Measurements from ENCODE around the gene GSTO2.

GSTO2 gene

DNA sequence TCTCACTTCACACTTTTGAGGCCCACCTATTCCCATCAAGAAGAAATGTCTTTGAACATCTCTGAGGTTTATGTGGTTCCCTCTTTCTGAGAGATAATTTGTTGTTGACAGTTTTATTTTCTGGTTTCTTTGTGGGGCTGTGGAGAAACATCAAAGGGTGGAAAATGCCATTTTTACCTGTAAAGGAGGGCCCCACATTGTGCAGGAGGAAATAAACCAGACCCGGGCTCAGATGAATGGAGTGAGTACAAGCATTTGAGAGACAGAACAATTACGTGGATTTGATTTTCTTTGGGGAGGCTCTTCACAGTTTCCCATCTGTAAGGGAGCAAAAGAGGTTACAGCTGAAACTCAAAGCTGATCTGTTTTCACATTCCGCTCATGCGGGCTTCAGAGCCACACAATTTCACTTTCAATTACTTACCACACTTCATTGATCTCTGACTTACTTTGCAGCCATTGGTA, 39.5 kb downstream of the GSTO2 start:
- DNase-seq (ENCODE audit: low spot score), result no peak

DNA sequence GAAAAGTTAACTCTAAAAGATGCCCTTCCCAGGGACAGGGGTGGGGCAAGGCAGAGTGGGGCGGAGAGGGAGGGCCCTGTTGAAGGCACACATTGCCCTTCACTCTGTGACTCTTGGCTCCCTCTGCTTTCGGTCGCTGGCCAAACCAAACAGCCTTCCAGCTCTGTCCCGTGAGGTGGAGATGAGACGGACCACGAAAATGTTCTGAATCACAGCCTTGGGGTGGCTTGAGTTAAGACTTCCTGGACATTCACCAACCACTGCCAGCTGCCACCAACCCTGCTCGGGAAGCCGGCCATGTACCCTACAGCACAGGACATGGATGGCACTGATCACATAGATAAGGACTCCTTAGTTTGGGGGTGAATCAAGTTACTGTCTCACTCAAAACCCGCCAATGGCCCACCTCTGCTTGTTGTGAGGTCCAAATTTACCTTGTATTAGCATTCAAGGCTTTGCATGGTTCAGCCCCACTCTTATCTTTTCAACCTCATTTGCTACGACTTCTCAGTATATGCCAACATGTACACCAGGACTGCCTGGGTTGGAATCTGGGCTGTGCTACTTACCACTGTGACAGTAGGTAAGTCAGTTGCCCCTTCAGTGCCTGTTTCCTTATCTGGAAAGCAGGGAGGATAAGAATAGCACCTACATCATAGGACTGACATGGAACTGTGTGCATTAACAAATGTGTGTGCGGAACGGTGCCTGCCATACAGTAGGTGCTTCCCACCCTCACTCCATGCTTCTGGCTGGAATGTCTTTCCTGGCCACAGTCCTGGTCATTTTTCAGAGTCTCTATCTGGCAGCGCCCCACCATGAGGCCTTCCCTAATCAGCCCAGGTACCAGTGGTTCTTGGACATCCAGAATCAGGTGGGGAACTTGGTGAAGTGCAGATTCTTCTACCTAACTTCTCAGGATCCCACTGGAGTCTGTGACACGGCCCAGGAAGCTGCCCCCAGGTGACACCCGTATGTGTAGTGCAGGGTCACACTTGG, 41.3 kb downstream of the GSTO2 start:
- DNase-seq (ENCODE audit: low spot score), result no peak

DNA sequence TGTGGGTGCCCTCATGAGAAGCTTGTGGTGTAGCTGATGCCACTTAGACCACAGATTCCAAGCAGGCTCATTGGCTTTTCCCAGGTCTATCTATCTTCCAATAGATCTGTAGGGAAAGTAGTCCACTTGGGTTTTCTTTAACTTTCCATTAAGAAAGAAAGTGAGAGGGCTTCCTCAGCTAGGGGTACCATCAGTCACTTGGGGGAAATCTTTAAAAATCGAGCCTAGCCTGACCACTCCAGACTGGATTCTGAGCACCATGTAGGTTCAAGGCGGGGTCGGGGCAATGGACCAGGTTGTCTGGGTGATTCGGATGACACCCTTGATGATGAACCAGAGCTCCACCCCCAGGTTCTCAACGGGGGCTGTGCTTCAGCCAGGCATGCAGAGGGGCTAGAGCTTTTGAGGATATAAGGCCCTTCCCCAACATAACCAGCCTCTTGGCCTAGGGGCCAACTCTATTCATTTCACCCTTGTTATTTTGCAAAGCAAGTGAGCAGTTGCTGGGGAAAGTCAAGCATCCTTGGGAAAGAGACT, 42.3 kb downstream of the GSTO2 start:
- DNase-seq (ENCODE audit: low spot score), result no peak

DNA sequence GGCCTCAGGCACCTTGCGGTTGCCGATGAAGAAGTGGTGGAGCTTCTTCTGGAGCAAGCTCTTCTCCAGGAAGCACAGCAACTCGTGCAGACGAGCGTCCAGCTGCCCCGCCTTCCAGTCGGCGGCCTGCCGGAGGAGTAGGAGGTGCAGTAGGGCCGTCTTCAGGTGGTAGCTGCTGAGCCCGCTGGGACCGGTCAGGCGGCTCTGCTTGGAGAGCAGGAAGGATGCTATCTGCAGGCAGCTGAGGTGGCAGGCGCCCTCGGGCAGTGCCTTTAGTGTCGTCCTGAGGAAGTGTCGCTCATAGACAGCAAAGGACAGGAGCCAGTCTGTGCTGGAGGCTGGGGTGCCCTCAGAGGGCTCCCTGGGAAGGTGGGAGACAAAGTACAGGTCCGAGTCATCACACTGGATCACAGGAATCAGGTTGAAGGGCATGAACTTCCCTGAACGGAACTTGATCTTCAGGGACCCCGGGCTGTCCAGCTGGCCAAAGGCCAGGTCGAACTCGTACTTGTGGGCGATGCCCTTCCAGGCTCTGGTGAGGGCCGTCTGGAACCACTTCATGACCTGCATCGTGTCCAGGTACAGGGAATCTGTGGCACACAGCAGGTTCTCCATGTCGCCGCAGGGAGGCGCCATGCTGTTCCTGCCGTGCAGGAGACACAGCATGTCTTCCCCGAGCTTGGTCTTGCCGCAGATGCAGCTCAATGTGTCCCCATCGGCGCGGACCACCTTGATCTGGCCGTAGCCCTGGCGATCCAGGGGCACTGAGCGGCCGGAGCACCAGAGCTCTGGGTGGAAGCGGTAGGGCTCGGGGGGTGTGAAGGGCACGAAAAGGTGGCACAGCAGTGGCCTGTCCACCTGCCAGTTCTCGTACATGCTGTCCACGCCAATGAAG, 45.9 kb downstream of the GSTO2 start:
- no peak for DNase-seq (ENCODE audit: low spot score)

DNA sequence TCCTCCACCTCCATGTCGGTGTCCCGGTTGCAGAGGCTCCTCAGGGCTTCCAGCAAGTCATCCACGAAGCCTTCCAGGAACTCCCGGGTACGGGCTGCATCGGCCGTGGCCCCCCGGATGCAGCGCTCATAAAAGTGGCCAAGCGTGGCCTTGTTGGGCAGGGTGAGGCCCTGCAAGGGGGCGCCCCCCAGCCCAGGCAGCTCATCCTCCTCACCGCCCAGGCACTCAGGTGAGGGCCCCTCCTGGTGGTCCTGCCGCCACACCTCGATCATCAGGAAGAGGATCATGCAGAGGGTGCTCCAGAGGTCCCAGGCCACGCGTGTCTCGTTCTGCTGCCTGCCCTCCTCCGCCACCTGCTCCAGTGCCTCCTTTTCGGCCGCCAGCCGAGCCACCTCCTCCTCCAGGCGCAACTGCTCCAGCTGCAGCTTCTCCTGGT, 46.5 kb downstream of the GSTO2 start:
- no peak for DNase-seq (ENCODE audit: low spot score)

DNA sequence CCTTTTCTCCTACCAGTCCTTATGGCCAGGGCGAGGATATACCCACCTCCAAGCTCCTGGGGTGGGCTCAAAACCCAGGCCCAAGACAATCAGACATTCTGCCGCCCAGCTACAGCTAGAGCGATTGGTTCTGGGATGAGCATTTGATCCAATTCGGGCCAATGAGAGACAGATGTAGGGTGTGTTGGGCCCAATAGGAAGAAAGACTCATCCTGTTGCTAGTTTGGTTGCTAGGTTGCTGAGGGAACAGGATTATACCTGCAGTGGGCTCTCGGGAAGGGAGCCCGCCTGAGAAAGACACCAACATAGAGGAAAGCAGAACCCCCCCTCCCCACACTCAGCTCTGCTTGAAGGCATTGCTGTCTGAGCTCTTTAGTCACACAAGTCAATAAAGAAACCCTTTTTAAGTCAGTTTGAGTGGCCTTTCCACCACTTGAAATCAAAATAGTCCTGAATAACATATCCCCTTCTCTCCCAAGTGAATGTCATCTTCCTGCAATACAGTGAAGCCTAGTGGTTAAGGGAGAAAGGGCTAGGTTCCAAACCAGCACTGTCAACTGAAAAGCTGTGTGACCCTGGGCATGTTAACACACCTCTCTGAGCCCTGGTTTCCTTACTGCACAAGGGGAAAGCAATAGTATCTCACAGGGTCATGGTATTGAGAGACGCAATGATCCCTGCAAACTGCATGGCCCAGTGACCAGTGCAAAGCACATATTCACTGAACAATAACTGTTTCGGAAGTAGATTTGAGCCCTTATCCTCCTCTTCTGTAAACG, 47.5 kb downstream of the GSTO2 start:
- DNase-seq (ENCODE audit: low spot score), result no peak

DNA sequence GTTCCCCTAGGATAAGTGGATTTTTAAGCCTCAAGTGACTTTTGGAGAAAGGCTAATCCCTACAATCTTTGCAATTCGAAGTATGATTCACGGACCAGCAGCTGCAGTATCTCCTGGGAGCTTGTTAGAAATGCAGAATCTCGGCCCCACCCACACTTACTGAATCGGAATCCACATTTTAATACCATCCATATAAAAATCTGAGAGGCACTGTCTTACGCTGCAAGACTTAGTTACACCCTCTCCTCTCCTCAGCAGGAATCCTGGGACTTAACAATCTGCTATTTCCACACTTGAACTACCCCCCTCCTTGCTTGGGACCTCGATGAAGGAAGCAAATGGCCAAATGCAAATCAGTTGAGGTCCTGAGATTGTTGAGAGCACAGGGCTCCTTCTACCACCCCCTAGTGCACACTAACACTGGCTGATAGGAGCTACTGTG, 48.3 kb downstream of the GSTO2 start:
- no peak for DNase-seq (ENCODE audit: low spot score)

DNA sequence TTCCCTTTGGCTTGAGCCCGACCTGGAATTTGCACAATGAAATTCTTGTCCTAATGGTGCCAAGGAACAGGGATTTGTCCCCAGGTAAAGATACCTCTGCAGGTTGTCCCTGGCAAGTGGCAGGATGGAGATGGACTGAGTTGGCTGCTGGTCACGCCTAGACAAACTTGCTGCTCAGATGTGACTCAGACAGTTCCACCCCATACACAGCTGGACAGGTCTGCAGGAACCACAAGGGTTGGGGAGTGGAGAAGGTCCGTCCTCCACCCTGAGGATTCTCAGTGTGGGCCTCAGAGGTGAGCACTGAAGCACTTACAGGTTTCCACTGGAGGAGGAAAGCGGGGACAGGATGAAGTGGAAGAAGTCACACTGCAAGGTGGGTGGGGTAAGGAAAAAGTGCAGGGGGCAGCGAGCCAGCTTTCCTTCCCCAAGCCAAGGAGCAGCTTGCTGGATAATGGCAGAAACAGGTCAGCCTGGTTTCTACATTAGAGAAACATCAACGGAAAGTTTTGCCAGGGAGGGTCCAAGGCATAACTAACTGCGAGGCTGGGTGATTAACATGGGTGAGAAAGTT, 48.8 kb downstream of the GSTO2 start:
- DNase-seq (ENCODE audit: low spot score), result no peak

DNA sequence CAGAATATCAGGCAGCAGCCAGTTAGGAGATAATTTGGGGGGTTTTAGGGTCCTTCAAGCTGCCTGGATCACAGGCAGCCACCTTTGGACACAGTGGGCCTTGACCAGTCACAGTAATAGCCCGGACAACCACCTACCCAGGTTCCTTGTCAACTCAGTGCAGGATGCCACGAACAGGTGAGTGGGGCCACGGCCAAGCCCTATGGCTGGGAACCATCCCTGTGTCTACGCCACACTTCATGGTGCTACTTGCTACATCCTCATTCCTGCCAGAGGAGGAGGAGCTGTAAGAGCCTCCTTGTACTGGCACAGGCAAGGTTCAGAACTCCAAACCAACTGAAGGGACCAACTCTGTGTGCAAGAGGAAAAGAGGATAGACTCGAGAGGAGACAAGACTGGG, 49.3 kb downstream of the GSTO2 start:
- no peak for DNase-seq (ENCODE audit: low spot score)

DNA sequence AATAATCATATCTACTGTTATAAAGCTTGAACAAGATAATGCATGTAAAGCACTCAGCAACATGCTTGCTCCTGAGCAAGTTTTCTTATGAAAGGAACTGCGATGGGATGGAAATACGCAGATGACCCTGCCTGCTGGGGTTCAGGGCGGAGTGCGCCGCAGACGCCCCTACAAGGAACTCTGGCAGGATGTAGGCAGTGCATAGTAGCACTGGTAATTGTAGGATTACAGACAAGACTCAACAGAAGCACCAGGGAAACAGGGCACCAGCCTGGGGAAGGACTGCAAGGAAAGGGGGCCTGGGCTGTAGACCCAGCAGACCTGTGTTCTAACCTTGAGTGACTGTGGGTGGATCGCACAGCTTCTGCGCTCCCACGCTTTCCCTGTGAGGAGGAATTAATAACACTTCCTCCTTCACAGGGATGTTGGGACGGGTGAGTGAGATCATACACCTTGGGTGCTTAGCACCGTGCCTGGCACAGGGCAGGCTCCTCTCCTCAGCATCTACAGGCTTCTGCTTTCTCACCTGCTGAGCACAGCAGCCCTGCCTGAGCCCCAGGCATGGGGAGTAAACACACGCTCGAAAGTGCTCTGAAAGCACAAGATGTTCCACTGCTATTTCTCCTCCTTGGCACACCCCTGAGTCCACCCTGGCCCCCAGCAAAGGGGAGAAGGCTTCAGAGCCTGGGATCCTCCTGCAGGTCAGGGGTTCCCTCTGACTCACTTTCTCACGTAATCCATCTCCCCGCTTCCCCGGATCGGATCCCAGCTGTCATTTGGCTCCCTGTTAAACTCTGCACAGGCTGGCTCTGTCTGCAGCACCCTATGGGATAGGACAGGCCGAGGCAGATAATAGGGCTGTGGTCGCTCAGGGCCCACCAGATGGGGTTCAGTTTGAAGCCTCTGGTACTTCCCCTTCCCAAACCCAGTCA, 50.1 kb downstream of the GSTO2 start:
- DNase-seq (ENCODE audit: low spot score), result no peak

DNA sequence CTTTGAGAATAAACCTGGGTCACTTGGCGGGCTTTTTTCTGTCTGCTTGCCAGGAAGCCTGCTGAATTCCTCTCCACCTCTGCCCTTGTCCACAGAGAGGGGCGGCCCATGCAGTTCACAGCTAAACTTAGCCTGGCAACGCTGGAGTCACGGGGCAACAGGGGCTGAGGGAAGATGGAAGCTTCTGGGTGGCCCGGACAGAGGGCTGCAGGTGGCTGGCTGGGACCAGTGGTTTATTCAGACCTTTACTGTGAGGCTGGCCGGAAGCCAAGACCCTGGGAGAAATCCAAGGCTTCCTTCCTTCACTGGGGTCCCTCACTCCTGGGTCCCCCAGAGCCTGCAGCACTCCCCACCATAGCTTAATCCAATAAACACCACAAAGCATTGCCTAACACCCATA, 52.2 kb downstream of the GSTO2 start:
- no peak for DNase-seq (ENCODE audit: low spot score)

DNA sequence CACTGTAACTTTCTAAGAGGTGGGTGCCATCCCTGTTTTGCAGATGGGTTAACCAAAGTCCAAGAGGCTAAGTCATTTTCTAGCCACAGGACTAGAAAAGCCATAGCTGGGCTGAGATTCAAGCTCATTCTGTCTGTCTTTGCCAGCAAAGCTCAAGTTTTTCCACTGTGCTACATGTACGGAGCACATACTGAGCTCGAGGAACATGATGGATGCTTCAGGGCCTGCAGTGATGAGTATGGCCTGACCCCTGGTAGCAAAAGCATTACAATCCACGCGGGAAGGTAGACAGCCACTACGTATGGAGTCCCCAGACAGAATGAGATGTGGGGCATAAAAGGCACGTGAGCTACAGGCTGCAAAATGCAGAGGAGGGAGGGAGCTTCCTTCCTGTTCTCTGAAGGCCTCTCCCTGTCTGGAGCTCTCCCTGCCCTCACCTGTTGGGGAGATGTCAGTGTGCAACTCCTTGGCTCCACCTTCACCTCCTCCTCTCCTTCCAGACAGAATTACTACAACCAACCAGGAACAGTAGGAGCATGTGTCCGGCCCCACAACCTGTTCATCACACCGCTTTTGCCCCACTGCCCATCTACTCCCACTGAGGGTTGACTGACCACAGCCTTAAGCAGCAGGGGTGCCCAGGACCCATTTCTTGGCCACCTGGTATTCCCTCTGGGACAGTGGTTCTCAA, 52.9 kb downstream of the GSTO2 start:
- no peak for DNase-seq (ENCODE audit: low spot score)

DNA sequence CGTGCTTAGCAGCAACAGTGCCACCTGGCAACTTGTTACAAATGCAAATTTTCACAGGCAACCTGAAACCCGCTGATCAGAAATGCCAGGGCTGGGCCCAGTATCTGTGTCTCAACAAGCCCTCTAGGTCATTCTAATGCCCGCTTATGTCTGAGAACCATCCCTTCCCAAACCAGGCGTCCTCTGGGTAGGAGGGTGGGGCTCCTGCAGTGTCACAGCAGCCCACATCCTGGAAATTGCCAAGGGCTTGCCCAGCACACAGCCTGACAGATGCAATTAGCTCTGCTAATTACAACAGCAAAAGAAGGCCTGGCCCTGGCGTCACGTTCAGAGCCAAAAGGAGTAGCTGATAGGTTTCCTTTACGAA, 53.4 kb downstream of the GSTO2 start:
- no peak for DNase-seq (ENCODE audit: low spot score)

DNA sequence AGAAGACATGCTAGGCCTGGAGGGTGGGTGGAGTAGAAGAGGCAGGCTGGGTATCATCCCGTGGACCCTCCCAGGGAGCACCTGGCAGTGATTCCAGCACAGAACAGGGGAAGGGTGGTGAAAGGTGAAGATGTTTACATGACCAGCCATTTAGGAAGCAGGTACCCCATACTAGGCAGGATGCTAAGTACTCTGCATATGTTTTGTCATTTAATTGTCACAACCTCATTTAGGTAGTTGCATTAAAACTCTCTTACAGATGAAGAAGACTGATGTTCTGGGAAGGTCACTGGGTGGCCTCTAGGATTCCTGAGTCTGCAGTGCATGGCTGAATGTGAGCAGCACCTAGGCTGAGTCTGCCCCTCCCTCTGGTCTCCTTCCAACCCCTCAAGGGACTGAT, 54.1 kb downstream of the GSTO2 start:
- no peak for DNase-seq (ENCODE audit: low spot score)

DNA sequence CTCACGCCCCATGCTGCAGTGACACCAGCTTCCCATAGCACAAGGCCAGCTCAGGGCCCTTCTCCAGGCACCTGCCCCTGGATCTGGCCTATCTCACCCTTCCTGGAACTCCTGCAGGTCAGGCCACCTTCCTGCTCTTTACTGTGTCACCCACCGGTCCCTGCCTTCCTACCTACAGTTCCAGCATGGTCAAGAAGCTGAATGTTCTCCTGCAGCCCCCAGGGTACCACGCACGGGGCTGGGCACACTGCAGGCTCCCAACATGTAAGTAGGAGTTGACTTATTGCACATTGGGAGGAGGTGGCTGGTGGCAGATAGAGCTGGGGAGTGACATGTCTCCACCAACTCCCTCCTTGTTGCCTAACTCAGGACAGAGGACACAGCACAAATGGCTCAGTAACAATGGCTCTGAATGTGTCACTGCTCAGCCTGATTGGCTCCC, 54.8 kb downstream of the GSTO2 start:
- DNase-seq (ENCODE audit: low spot score), result no peak

DNA sequence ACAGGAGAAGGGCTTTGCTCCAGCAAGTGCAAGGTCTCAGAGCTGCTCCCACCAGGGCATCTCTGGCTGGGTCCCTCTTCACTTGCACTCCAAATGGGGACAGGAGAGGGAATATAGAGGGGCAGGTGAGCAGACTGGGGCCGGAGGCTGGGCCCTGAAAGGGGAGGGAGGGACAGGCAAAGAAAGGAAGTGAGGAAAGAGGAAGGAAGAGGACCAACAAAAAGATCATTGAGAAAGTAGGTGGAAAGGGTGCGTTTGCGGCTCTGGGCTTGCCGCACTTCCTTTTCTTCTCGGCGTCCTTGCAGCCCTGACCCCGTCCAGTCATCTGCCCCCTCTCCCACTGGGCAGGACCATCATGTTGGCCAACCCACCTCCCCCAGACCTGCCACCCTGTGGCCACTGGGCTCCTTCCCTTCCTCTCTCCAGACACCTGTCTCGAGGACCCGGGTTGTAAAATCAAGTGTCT, 55.3 kb downstream of the GSTO2 start:
- DNase-seq (ENCODE audit: low spot score), result no peak

DNA sequence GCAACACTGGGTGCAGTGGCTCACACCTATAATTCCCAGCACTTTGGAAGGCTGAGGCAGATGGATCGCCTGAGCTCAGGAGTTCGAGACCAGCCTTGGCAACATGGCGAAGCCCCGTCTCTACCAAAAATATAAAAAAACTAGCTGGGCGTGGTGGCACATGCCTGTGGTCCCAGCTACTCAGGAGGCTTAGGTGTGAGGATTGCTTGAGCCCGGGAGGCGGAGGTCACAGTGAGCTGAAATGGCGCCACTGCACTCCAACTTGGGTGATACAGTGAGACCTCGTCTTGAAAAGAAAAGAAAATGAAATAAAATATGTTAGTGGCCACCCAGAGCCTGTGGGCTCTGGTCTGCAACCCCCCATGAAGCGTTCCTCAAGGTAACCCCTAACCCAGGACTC, 55.9 kb downstream of the GSTO2 start:
- no peak for DNase-seq (ENCODE audit: low spot score)

DNA sequence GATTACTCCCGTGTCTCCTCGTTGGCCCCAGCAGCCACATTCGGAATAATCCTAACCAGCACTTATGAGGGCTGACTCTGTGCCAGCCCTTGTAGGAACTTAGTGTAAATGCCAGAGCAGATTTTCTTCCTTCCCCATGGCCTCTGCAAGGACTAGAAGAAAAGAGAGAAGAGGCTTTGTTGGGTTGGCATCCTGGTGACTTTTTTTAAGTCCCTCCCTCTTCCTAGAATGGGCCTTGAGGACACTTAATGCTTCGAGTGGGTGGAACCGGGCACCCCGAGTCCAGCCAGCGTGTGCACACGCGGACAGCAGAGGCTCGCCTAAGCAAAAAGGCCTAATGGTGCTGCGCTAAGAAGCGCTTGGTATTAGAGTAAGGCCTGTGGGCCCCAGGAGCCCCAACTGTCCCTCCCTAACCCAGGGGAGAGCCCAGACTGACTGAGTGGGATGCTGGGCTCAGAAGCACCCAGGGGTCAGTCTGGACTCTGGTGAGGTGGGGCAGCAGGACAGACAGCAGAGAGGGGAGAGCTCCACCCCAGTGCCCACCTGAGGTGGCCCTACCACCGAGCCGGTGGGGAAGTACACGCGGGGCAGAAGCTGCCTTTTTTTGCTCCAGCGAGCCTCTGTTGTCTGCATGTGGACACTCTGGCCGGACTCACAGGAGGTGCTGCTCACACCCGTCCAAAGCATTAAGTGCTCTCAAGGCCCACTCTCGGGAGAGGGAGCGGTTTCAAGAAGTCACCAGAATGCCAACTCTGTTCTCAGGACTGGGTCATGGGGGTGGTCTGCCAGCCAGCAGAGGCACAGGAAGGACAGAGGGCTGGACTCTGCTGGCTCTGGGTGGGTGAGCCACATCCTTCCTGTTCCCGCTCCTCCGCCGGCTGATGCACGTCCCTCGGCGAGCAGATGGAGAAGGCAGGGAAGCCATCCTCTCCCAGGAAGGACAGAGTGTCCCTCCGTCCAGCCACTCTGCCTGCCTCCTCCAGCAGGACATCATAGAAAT, 56.8 kb downstream of the GSTO2 start:
- no peak for DNase-seq (ENCODE audit: low spot score)

Measured in cerebellar cortex (tissue), 1 donor.